K562 (cell line): ENCODE results near the gene ATP5F1D. TPM values are rescaled to one million over a fixed set of nuclear protein-coding genes. Genes with fewer than 3 reads are reported as not detected.

Experiments used
- CBX5 ChIP-seq: IDR thresholded peaks from 2 replicates; pipeline ENCODE4 v1.6.1; 2014; ENCODE audit warnings: low read depth, borderline replicate concordance
- HMGN3 ChIP-seq: IDR thresholded peaks from 2 replicates; pipeline ENCODE4 v1.6.1; 2011; ENCODE audit warnings: borderline replicate concordance, low read depth, mild to moderate bottlenecking, mixed read lengths, low read length; ENCODE audit not compliant: insufficient read length; ENCODE audit errors: extremely low read depth
- HOXB6 ChIP-seq: fragments of 250-450 bp; sonication (Bioruptor Pico); IDR thresholded peaks from 2 replicates; pipeline ENCODE4 v1.5.1; 2022; ENCODE audit warnings: mild to moderate bottlenecking, borderline replicate concordance
- JUND ChIP-seq, 2 experiments: IDR thresholded peaks; 2 replicates in 1 of 2; 3 replicates in 1 of 2; pipeline ENCODE4 v1.6.1; 2011; ENCODE audit warnings: borderline replicate concordance in 2 of 2, low read depth in 2 of 2, low read length in 2 of 2, improper control_type of control experiment in 1 of 2, missing biosample characterization in 1 of 2, missing genetic modification characterization in 1 of 2, missing genetic modification reagents in 1 of 2
- KLF13 ChIP-seq: fragments of 450-650 bp; IDR thresholded peaks from 2 replicates; pipeline ENCODE4 v1.6.1; 2016; ENCODE audit warnings: missing genetic modification characterization, low read depth, mild to moderate bottlenecking, missing compliant biosample characterization, moderate library complexity, borderline replicate concordance
- POLR3A ChIP-seq: IDR thresholded peaks from 2 replicates; pipeline ENCODE4 v1.6.1; 2011; ENCODE audit warnings: borderline replicate concordance, mild to moderate bottlenecking, moderate library complexity; ENCODE audit not compliant: insufficient read length, insufficient read depth; ENCODE audit errors: extremely low read depth
- SREBF2 ChIP-seq: sonication (generic); formaldehyde crosslinking; IDR thresholded peaks from 2 replicates; pipeline ENCODE4 v1.4.0; 2020; ENCODE audit warnings: mild to moderate bottlenecking, missing genetic modification reagents
- TARDBP ChIP-seq: fragments of 450-650 bp; IDR thresholded peaks from 2 replicates; pipeline ENCODE4 v1.6.1; 2016
- YY1 ChIP-seq, 3 experiments: IDR thresholded peaks; 2 replicates each; pipeline ENCODE4 v1.6.1; 2011; ENCODE audit warnings: low read length in 2 of 3, mild to moderate bottlenecking in 2 of 3, moderate library complexity in 2 of 3, borderline replicate concordance in 1 of 3, control low read depth in 1 of 3, low read depth in 1 of 3; ENCODE audit not compliant: insufficient read depth in 3 of 3, insufficient replicate concordance in 2 of 3, control insufficient read depth in 1 of 3, insufficient read length in 1 of 3; ENCODE audit errors: extremely low read depth in 1 of 3
- ZNF551 ChIP-seq: fragments of 250-450 bp; sonication (Bioruptor Pico); IDR thresholded peaks from 2 replicates; pipeline ENCODE4 v1.5.0; 2021; ENCODE audit warnings: mild to moderate bottlenecking, moderate library complexity
- polyA plus RNA-seq, 8 experiments: library from polyadenylated mRNA; depleted of rRNA in 4 of 8; stranded (reverse) in 5 of 8; unstranded in 3 of 8; fragments of >200 nt; fragmentation: Nextera tagmentation in 2 of 8; fragmentation: Illumina TruSeq in 1 of 8; extraction: Ambion mirVana in 2 of 8; extraction: Trizol in 1 of 8; gene quantifications; 2 replicates each; pipeline versions ENCODE4 v1.2.1 to v1.2.3, GENCODE V29; 2011 to 2014; ENCODE audit warnings: inconsistent platforms in 1 of 8, missing spikeins in 1 of 8
- total RNA-seq, 7 experiments: library from RNA; depleted of rRNA in 6 of 7; stranded (reverse); fragments of >200 nt in 6 of 7; fragmentation: Illumina TruSeq in 2 of 7; extraction: Trizol in 2 of 7; gene quantifications; 2 replicates each; pipeline versions ENCODE4 v1.2.1 to v1.2.3, GENCODE V29; 2011 to 2021; ENCODE audit warnings: low replicate concordance in 1 of 7
- TF ChIP-seq, protein P1 (sequence below), 2 experiments: IDR thresholded peaks; 2 replicates each; pipeline ENCODE4 v1.6.1; 2011; ENCODE audit warnings: borderline replicate concordance in 1 of 2, control low read depth in 1 of 2, low read depth in 1 of 2, low read length in 1 of 2, mild to moderate bottlenecking in 1 of 2, mixed read lengths in 1 of 2, moderate library complexity in 1 of 2; ENCODE audit not compliant: insufficient read depth in 1 of 2, insufficient read length in 1 of 2, poor library complexity in 1 of 2, severe bottlenecking in 1 of 2; ENCODE audit errors: extremely low read depth in 1 of 2

Gene ATP5F1D
- total and polyA plus RNA-seq, 9 of the 15 experiments (the other 6 are each of a cell fraction or from before 2014, with no cell fraction given): 3.9 to 409 (median 36.8) TPM

DNA sequence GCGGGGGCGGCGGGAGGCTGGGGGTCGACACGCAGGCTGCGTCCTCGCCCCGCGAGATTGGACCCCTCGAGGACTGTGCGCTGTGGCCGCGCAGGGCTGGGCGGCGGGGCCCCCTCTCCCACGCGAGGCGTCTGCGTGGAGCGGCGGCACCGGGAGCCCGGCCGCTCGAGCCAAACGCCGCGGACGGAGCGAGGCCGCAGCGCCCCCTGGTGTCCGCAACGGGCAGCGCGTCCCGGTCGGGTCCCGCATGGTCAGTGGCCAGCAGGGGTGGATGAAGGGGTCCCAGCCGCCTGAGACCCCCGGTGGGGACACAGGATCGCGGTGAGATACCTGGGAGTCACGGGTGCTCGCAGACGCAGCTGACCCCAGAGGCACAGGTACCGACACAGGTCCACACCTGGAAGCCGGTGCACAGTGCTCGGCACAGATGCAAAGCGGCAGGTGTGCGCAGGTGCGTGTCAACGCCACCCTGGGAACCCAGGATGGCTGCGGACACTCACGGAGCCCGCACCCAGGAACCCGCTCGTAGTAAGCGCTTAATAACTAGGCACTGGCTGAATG, 25.4 kb downstream of the ATP5F1D start (continued):
- TF ChIP-seq YY1 (IDR thresholded peaks at IDR 0.05; ENCODE audit: borderline replicate concordance in 1 of 3, control insufficient read depth in 1 of 3, extremely low read depth in 1 of 3, insufficient read depth in 3 of 3, insufficient read length in 1 of 3, insufficient replicate concordance in 2 of 3, low read depth in 1 of 3, low read length in 2 of 3): peak in 1 of 3 experiments; percentile 46
- TF ChIP-seq JUND (IDR thresholded peaks at IDR 0.05; ENCODE audit: borderline replicate concordance, low read depth, low read length): peak; percentile 28; the same call in 1 of the 2 replicates
- no peak; the same call in 2 of the 3 replicates for TF ChIP-seq JUND (tag; IDR thresholded peaks at IDR 0.05; ENCODE audit: borderline replicate concordance, low read depth, low read length)
- TF ChIP-seq ZNF551: no peak
- peak; percentile 82; the same call in 1 of the 2 replicates for TF ChIP-seq TARDBP
- no peak for TF ChIP-seq SREBF2
- peak; percentile 48 for TF ChIP-seq HMGN3
- no peak for TF ChIP-seq CBX5
- 0 out of 2 replicates have a peak, but pooled peaks have one; percentile 29 for TF ChIP-seq KLF13
- no peak for TF ChIP-seq POLR3A
- TF ChIP-seq, protein P1, sequence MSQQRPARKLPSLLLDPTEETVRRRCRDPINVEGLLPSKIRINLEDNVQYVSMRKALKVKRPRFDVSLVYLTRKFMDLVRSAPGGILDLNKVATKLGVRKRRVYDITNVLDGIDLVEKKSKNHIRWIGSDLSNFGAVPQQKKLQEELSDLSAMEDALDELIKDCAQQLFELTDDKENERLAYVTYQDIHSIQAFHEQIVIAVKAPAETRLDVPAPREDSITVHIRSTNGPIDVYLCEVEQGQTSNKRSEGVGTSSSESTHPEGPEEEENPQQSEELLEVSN (IDR thresholded peaks at IDR 0.05; ENCODE audit: borderline replicate concordance in 1 of 2, extremely low read depth in 1 of 2, insufficient read depth in 1 of 2, insufficient read length in 1 of 2, low read depth in 1 of 2, low read length in 1 of 2, poor library complexity in 1 of 2, severe bottlenecking in 1 of 2): peak; percentile 11 to 61
- TF ChIP-seq HOXB6 (CRISPR knock-in tag): no peak
